HG03354 (cell line): Measurements from ENCODE around the gene FBL.

Experiments used
- ATAC-seq: cut with Tn5 transposase; IDR thresholded peaks from one replicate; pipeline ENCODE4 v1.9.1; 2021; ENCODE audit warnings: mild to moderate bottlenecking; ENCODE audit not compliant: unreplicated experiment, poor library complexity, severe bottlenecking

The FBL gene

DNA sequence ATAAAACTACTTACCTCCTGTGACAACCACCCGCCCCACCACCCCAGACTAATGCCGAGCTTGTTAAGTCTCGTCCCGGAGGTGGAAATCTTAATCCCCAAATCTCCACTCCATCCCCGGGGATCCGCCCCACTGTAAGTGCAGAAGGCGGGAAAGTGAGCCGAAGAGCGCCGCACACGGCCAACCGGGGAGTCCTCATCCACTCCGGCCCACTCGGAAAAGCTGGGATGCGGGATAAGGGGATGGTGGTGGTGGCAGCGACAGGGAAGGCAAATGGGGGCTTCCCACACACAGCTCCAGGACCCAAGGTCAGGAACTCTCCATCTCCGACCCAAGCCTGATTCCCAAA, 621 bp downstream of the FBL start:
- ATAC-seq, result no peak

DNA sequence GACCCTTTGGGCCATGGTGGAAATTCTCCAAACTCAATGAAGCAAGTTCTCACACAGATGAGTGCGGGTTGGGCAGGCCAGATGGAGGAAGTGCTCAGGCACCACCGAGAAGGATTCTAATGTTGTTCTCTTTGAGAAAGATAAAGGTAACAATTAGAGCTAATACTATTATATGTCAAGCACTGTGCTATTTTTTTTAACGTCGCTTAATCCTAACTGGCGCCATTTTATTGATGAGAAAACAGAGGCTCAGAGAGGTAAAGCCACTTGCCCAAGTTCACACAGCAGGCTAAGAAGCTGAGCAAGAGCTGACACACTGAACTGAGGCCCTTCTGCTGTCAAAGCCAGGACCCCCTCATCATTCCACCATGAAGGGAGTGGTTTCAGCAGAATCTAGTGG, 1.0 kb downstream of the FBL start:
- no peak for ATAC-seq

DNA sequence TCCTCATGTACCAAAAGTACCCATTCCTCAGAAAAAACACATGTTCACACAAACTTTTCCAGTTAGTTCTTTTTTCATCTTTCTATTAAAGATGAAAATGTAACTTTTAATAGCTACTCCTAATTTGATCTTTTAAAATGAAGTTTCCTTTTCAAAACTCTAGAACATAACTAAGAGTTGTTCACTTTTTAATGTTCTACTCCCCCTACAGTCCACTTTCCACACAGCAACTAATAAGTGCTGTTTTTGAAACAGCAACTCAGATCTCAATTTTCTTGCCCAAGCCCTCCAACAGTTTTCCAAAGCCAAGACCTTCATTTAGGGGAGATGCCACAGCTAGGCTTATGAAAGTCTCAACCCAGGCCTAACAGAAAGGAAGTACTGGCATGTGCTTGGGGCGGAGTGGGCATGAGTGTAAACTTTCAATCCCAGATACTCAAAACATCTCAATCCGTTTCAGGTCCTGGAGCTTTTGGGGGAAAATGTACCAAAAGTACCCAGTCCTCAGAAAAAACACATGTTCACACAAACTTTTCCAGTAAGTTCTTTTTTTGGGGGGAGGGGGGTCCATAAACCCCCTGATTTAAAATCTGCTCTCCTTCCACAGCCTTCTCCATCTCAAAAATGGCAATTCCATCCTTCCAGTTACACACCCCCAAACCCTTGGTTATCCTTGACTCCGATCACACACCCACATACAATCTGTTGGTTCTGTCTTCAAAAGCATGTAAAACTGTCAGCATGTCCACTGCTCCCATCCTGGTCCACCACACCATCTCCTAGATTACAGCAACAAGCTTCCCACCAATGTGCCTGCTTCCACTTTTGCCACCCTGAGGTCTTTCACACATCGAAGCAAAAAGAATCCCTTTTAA, 2.0 kb downstream of the FBL start:
- no peak for ATAC-seq

DNA sequence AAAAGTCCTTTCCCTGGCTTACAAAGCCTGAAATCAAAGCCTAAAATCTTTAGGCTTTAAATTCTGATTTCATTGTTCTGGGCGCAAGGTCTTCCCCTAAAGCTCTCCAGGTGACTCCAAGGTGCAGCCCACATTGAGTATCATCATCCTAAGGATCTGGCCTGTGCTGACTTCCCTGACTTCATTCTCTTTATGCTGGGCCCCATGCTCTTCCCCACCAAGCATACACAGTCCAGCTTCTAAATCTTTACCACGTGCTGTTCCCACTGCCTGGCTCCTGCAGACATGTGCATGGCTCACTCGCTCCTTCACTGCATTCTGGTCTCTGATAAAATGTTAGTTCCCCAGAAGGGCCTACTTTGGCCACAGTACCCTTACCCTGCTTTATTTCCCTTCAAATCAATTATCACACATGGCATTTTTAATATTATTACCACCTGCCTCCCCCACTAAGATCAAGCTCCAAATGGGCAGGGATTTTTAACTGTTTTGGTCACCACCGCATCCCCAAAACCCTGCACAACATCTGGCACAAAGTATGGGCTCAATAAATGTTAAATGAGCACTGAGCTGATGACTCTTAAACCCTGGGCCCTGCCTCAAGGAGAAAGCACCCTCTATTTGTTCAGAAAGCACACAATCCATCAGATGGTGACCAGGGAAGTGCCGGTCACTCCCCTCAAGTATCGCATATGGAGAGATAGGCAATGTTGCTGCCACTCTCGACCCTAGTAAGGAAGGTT, 3.3 kb downstream of the FBL start:
- no peak for ATAC-seq

DNA sequence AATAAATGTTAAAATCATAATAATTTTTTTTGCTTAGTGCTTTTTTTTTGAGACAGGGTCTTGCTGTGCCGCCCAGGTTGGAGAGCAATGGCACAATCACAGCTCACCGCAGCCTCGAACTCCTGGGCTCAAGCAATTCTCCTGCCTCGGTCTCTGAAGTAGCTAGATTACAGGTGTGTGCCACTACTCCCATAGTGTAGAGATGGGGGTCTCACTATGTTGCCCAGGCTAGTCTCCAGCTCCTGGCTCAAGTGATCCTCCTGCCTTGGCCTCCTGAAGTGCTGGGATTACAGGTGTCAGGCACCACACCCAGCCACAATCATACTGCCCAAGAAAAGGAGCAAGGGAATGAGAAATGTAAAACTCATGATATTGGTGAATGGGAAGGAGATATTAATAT, 5.1 kb downstream of the FBL start:
- no peak for ATAC-seq

DNA sequence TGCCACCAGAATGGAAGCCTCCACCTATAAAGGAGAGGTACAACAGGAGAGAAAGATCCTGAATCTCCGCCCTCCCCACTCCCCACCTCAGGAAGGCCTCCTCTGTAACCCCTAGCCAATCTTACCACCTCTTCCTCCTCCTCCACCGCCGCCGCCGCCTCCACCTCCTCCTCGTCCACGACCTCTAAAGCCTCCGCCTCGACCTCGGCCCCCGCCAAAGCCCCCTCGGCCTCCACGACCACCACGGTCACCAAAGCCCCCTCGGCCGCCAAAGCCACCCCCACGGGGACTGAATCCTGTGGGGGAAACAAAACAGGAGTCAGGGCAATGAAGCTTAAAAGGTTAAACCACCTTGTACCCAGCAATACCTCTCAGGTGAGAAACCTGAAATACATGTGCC, 5.7 kb downstream of the FBL start:
- ATAC-seq, result no peak

DNA sequence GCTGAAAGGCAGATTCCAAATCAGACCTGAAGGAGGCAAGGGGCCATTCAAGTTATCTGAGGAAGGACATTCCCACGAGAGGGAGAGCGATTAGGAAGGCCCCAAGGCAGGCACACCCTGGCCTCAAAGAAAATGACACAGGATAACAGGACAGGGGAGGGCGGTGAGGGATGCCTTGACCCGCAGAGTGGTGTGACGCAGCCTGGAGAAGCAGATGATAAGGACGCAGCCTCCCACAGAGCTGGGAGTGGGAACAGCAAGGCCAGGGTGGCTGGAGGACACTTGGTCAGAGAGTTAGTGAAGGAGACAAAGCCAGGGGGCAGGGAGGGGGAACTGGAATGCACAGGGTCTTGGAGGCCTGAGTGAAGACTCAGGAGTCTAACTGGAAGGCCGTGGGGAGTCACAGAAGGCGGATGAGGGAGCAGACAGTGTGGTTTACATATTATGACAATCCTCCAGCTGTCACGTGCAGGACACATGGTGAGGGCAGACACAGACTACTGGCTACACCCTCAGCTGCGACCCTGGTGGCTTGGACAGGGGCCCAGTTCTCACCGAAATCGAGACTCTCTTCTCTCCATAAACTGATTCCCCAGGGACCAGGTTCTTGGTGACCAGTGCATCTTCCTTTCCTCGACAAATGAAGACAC, 6.4 kb downstream of the FBL start:
- no peak for ATAC-seq

DNA sequence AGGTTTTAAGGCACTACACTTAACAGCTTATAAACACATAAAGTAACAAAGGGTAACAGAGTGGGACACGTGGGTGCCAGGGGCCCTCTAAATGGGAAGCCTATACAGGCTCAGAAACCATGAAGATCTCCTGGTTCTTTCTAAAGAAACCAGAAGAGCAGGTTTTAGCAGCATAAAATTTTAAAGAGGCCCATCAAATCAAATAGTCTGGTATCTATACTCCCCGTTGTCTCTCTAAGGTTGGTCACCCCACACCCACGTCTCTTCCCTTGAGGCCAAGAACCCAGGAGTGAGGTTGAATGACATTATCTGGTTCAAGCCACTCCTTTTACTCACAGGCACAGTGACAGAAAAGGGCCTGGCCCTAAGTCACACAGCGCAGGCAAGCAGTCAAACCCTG, 7.6 kb downstream of the FBL start:
- no peak for ATAC-seq

DNA sequence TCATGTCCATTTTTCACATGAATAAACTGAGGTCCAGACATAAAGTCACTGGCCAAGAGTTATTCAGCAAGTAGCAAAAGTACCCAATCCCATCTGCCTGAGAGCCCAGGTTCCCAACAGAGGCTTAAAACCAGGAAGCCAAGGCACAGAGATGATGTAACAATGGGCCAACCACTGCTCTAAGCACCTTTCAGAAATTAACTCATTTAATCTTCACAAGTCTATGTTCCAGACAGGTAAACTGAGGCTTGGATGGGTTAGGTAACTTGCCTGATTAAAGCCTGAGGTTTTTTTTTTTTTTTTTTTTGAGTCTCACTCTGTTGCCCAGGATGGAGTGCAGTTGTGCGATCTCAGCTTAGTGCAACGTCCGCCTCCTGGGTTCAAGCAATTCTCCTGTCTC, 8.2 kb downstream of the FBL start:
- ATAC-seq, result no peak

DNA sequence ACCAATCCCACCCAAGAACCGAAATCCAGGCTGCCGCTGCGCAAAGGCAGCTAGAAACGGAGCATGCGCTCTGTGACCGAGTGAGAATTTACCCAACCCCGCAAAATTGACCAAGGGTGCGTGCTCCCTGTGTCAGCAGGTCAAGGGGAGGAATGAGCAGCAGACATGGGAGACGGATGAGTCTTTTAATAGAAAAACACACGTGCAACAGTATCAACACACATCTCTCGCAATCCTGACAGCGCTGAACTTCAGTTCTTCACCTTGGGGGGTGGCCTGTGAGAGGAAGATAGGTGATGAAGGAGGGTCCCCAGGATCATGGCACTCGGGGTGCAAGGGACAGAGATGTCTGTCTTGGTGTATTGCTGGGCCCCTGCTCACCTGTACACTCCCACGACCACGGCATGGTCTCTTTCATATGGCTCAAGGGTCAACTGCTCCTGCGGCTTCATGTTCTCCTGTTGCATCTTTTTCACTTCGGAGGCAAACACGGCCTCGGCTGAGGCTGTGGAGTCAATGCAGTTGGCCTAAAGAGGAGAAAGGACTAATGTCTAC, 11.8 kb downstream of the FBL start:
- ATAC-seq, result no peak

DNA sequence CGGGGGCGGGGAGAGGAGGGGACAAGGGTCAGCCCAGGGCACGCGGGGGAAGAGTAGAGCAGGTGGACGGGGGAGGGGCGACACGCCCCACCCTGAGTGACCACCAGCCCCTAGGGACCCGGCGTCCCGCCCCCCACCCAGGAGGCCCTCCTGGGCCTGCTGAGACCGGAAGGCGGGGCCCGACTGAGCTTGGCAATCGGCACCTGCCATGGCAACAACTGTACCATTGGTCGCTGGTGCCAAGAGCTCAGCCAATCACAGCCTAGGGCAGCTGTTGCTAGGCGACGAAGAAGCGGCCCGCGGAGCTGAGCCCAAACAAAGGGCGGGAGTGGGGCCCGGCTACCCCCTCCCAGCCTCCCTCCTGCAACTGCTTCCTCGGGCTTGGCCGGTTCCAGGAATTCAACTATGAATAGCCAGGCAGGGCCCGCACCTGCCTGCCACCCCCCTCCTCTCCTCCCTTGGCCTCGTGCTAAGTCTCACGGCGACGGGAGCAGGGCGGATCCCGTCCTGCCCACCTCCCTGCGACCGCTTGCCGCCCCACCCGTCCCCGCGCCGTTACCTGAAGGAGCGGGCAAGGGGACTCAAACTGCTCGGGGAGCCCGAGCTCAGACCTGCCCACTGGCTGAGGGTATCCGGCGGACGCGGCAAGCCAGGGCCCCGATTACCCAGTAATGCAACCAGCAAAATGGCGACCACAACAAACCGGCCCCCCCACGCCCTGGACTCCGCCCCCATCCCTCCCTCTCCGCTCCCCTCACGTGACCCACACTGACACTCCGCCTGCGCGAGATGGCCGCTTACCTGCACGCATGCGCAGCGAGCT, 12.5 kb downstream of the FBL start, which contains the start of gene DYRK1B:
TSS of gene DYRK1B (minus strand) at position 699 of the 823 bp plus-strand sequence. CDS start 2,295 bp downstream, outside the sequence.
- peak; percentile 89 for ATAC-seq

DNA sequence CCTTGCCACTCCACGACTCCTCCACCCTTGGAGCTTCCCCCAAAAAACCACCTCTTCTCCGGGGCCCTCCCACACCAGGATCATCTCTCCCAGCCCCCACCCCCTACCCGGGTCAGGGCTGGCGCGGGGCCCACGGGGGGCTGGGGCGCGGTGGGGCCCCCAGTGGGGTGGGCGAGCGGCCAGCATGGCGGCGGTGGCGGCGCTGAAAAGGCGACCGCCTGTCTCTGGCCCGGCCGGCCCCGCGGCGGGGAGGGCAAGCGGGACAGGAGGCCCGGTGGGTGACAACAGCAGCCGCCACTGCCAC, 13.1 kb downstream of the FBL start:
- ATAC-seq, result no peak

DNA sequence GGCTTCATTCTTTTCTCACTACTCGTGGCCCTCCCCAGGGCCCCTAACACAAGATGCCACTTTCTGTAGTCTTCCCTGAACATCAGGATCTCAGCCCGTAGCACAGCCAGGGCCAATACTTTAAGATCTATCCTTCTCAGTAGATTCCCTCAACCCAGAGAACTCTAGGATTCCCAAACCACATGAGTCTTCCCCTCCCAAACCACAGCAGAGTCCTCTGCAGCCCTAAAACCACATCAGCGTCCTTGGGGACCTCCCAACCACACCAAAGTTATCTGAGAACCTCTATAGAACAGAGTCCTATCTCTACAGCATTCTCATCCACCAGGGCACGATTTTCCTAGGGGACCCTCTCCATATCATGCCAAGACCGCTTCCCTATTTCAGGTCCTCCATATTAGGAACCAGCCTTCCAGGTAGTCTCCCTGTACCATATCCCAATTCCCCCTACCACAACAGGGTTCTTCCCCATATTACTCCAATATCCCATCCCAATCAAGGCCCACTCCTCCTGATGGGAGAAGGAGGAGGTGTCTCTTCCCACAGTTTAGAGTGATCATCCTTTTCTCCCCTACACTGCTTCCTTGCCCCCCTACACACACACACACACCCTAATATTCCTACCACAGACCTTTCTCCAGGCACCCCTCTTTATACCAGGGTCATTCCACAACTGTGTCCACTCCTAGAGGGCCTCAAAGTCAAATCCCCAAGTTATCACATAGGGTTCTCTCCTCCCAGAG, 13.7 kb downstream of the FBL start:
- no peak for ATAC-seq

DNA sequence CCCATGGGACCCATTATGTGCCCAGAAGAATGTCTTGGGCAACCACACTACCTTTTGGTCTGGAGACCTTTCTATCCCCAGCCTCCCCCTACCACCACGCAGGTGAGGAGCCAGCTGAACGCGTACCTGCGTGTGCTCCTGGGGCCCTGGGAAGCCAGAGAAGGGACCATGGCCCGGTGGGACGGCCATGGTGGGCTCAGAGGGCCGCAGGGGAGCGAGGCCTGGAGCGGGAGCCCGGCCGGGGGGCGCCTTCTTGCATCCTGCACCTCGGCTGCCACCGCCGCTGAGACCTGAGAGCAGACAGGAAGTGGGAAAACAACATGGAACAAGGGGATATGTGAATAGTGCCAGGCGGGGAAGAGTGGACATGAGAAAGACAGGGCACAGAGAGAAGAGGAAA, 14.5 kb downstream of the FBL start:
- no peak for ATAC-seq

DNA sequence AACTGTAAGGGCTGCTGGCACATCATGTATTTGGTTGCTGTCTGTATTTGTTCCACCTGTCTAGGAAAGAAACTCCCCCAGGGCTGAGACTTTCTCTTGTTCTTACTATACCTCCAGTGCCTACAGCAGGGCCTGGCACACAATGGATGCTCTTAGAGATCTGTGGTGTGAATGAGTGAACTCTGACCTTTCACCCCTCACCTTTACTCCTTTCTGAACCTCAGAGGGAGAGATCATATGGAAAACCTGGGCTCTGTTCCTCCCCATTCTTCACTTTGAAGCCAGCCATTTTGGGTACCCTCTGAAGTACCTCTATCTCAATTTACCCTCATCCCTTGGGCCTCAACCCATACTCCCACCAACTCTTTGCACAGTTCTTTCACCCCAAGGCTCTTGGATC, 15.3 kb downstream of the FBL start:
- no peak for ATAC-seq

DNA sequence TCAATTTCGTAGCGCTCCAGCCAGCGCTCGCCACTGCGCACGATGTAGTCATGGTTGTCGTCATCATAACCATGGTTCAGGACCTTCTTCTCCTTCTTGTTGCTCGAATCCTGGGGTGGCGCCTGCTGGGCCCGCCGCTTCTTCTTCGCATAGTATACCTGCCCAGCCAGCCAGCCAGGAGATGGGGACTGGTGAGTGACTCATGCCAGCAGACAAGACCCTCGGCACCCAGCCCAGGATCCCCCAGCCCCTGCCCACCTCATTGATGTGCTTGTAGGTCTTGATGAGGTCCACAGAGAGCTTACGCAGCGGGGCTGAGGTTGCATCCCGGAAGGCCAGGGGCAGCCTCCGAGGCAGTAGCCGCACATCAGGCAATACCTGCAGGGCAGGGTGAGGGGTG, 15.8 kb downstream of the FBL start:
- no peak for ATAC-seq

DNA sequence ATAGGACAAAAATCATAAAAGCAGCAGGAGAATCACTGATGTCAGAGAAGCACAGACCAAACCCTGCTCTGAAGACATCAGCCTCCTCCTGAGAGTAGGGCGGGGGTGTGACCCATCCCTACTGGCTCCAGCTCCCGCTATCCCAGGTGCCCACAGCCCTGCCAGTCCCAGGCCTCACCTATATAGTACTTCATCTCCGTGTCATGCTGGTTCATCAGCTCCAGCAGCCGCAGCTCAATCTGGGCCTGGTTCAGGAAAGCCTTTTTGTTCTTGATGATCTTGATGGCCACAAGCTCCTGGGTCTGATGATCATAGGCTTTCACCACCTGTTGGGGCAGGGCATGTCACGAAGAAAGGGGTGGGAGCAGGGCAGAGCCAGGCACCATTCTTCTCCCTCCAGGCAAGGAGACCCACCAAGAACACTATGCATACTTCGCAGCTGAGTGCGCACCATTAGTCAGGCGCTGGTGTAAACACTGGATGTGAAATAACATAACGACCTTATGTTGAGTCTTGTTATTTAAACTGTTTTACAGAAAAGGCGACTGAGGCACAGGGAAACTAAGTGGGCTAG, 16.4 kb downstream of the FBL start:
- no peak for ATAC-seq

DNA sequence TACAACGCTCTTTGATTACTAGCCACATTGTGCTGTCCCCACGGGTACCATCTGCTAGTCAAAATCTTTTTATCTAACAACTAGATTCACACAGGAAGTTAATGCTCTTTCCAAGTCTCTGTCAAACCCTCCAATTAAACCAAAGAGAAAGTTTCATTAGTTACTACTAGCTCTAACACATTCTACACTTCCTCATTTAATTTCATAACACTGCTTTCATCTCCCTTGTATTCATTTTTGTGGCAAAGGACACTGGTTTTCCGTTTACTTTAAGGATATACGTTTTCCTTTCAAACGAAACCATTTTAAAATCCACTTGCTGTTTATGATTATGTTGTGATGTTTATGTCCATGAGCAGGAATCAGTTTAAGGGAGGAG, 17.5 kb downstream of the FBL start:
- no peak for ATAC-seq
